Activated T-cell treated with anti-CD3 and anti-CD28 coated beads, Interleukin-2, amount 50 U/mL, for 72 hours (primary cell): Measurements from ENCODE around the gene STMN3. TPM values are rescaled to one million over a fixed set of nuclear protein-coding genes. Genes with fewer than 3 reads are reported as not detected.
"Not testable (repeated sequence)": the region's sequence is repeated elsewhere in the genome, so short reads cannot be mapped to it uniquely, and the experiment has no call there.

Experiments
- ATAC-seq, 2 donors: fragments of 150-1000 bp; cut with Tn5 transposase; replicated peaks in 1 of 2; 2 replicates each; pipeline ENCODE4 v1.10.0; 2021; ENCODE audit warnings: moderate library complexity in 2 of 2, mild to moderate bottlenecking in 1 of 2
- DNase-seq, 2 donors: peaks; one replicate each; pipeline ENCODE4 v3.0.0; 2021 to 2022; ENCODE audit warnings: mixed read lengths in 1 of 2
- H3K27ac Mint-ChIP-seq: one replicate; pipeline ENCODE4 v1.8.0; 2022; ENCODE audit warnings: mild to moderate bottlenecking, moderate library complexity, mixed read lengths
- H3K27me3 Mint-ChIP-seq: one replicate; pipeline ENCODE4 v1.8.0; 2022; ENCODE audit warnings: low read depth, mixed read lengths
- H3K36me3 Mint-ChIP-seq, 2 donors: one replicate each; pipeline ENCODE4 v1.8.0; 2022; ENCODE audit warnings: mixed read lengths in 2 of 2, mild to moderate bottlenecking in 1 of 2; ENCODE audit not compliant: insufficient read depth in 2 of 2
- H3K4me1 Mint-ChIP-seq: one replicate; pipeline ENCODE4 v1.8.0; 2022; ENCODE audit warnings: low read depth, mixed read lengths
- H3K4me3 Mint-ChIP-seq, 2 donors: one replicate each; pipeline ENCODE4 v1.8.0; 2022; ENCODE audit warnings: mild to moderate bottlenecking in 2 of 2, mixed read lengths in 2 of 2, moderate library complexity in 2 of 2
- H3K9me3 Mint-ChIP-seq, 2 donors: one replicate each; pipeline ENCODE4 v1.8.0; 2022; ENCODE audit warnings: mixed read lengths in 2 of 2
- total RNA-seq, 2 donors: library from RNA; stranded (reverse); gene quantifications; one replicate each; pipeline ENCODE4 v1.2.3, GENCODE V29; 2022

STMN3 gene
- total RNA-seq, 2 donors from 2014 or later: 14.4 to 21.8 TPM

- Mint-ChIP-seq H3K4me3 (no peak overlapping the region), H3K36me3 (peaks cover 6 to 14% of the 10 kb centered on the region in 2 donors), H3K4me1 (no peaks in the 10 kb centered on the region), H3K27me3 (no peaks in the 10 kb centered on the region), H3K9me3 (peaks cover 0 to 2% of the 10 kb centered on the region in 2 donors), H3K27ac (no peak overlapping the region)
- ATAC-seq: no peak
- no peak for DNase-seq
These were observed 40.8 kb downstream of the STMN3 start for GRCh38 chr20:63612276-63612931.

- H3K27ac Mint-ChIP-seq: no peak overlapping the region
- H3K36me3 Mint-ChIP-seq: peaks cover 3 to 16% of the 10 kb centered on the region in 2 donors
- DNase-seq (no peak), ATAC-seq (no peak)
- H3K4me3 Mint-ChIP-seq: no peak overlapping the region
- peaks cover 0 to 2% of the 10 kb centered on the region in 2 donors for H3K9me3 Mint-ChIP-seq
- H3K4me1 Mint-ChIP-seq: peaks cover 5% of the 10 kb centered on the region
- H3K27me3 Mint-ChIP-seq: no peaks in the 10 kb centered on the region
These were observed 41.6 kb downstream of the STMN3 start for GRCh38 chr20:63611646-63612045.

- H3K27ac Mint-ChIP-seq: no peak overlapping the region
- DNase-seq: no peak
These were observed 42.4 kb downstream of the STMN3 start for GRCh38 chr20:63610581-63611435.

DNA sequence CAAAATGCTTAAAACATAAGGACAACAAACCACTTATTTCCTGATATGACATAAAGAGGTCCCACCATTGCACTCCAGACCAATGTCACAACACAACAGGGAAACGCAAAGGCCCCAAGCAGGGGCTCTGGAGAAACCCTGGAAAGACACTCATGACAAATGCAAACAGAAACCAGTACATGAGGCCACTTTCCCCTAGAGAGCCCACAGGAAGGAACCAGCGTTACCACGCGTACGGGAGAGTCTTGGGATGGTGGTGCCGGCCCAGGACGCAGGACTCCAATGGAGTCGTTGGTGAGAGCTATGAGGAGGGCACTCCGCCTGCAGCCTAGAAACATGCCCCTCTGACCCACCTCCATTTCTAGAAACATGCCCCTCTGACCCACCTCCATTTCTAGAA, 46.5 kb downstream of the STMN3 start:
- no peak for ATAC-seq

More at GRCh38 chr20:63610581-63611435, 42.4 kb downstream of the STMN3 start:
- H3K4me1 Mint-ChIP-seq: peaks cover 7% of the 10 kb centered on the region
- no peak for ATAC-seq
- H3K9me3 Mint-ChIP-seq: peaks cover 0 to 2% of the 10 kb centered on the region in 2 donors
- H3K27me3 Mint-ChIP-seq: no peaks in the 10 kb centered on the region
- H3K4me3 Mint-ChIP-seq: no peak overlapping the region
- peaks cover 3 to 17% of the 10 kb centered on the region in 2 donors for H3K36me3 Mint-ChIP-seq

GRCh38 chr20:63602321-63602720, 50.9 kb downstream of the STMN3 start:
- Mint-ChIP-seq H3K9me3 (no peaks in the 10 kb centered on the region), H3K27ac (no peak overlapping the region), H3K27me3 (no peaks in the 10 kb centered on the region), H3K36me3 (peaks cover 12 to 21% of the 10 kb centered on the region in 2 donors), H3K4me3 (no peak overlapping the region), H3K4me1 (peaks cover 7% of the 10 kb centered on the region)
- DNase-seq: no peak
- no peak for ATAC-seq

More for the DNA sequence above, 46.5 kb downstream of the STMN3 start:
- no peak for DNase-seq
- Mint-ChIP-seq H3K4me3 (no peak overlapping the region), H3K27ac (peak overlapping the region; percentile 70), H3K9me3 (no peaks in the 10 kb centered on the region), H3K36me3 (peaks cover 11 to 15% of the 10 kb centered on the region in 2 donors), H3K4me1 (peaks cover 7% of the 10 kb centered on the region), H3K27me3 (no peaks in the 10 kb centered on the region)

GRCh38 chr20:63601679-63602078, 51.5 kb downstream of the STMN3 start:
- not testable (repeated sequence) for H3K4me1 Mint-ChIP-seq, H3K27me3 Mint-ChIP-seq, ATAC-seq, H3K9me3 Mint-ChIP-seq, H3K27ac Mint-ChIP-seq, H3K4me3 Mint-ChIP-seq
- peaks cover 12 to 20% of the 10 kb centered on the region in 2 donors for H3K36me3 Mint-ChIP-seq
- DNase-seq: peak in 1 of 2 donors; percentile 23

DNA sequence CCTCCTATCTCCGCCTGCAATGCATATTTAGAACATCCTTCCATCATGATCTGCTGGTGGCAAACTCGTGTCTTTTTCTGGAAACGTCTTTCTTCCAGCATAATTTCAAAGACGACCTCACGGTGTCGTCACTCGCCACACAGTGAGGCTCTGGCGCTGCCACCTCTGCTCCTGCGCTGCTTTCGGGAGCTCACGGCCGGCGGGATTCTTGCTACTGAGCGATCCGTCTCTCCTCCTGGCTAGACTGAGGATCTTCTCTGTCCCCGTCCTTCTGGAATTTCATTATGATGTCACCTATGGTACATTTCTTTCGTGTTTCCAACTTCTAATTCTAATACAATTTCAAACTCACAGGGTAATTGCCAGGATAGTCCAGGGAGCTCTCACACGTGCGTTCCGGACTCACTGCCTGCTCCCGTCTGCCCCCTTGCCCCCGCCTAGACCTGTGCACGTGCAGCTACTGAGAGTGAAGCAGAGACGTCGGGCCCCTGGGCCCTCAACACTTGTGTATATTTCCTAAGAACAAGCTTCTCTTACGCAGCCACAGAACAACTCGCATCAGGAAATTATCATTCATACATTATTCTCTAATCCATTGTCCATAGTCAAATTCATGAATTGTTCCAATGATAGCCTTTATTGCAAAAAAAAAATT, 53.7 kb downstream of the STMN3 start:
- ATAC-seq (no peak), DNase-seq (no peak)
- Mint-ChIP-seq H3K4me1 (no peaks in the 10 kb centered on the region), H3K9me3 (no peaks in the 10 kb centered on the region), H3K27me3 (no peaks in the 10 kb centered on the region), H3K27ac (no peak overlapping the region), H3K4me3 (no peak overlapping the region), H3K36me3 (peaks cover 12 to 19% of the 10 kb centered on the region in 2 donors)

DNA sequence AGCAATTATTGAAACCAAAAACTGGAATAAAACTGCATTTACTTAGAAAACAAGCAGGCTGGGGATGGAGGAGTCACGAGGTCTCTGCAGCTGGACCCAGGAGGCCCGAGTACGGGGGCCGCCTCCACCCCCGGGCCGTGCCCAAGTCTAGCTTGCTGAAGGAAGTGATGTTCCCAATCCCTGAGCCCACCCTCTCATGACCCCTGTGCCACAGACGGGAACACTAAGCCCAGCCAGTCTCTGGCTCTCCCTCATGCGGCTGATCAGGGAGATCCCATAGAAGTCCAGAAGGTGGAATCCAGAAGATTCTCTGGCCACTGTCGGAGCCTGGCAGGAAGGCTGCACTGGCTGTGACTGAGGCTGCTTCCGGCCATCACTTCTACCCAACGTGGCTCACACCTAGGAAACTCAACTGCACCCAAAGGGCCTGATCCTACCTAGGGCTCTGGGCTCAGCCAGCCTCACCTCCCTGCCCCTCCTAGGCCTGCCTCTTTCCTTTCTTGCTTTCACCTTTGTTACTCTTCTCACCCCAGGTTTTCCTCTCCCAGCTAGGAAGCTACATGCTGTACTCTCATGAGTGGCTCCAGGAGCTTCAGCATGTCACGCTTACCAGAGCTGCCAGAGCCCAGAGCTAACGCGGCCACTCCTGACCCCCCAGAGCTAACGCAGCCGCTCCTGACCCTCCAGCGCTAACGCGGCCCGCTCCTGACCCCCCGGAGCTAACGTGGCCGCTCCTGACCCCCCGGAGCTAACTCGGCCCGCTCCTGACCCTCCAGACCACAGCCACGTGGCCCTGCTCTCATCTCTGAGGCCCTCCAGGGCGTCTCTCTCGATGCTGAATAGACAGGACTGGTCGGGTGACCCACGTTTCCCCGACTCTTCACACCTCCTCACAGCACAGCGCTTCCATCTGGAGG, 54.5 kb downstream of the STMN3 start:
- Mint-ChIP-seq H3K27me3 (no peaks in the 10 kb centered on the region), H3K4me3 (no peak overlapping the region), H3K36me3 (peaks cover 12 to 19% of the 10 kb centered on the region in 2 donors), H3K27ac (no peak overlapping the region), H3K9me3 (no peaks in the 10 kb centered on the region), H3K4me1 (no peaks in the 10 kb centered on the region)
- ATAC-seq (no peak), DNase-seq (no peak)

DNA sequence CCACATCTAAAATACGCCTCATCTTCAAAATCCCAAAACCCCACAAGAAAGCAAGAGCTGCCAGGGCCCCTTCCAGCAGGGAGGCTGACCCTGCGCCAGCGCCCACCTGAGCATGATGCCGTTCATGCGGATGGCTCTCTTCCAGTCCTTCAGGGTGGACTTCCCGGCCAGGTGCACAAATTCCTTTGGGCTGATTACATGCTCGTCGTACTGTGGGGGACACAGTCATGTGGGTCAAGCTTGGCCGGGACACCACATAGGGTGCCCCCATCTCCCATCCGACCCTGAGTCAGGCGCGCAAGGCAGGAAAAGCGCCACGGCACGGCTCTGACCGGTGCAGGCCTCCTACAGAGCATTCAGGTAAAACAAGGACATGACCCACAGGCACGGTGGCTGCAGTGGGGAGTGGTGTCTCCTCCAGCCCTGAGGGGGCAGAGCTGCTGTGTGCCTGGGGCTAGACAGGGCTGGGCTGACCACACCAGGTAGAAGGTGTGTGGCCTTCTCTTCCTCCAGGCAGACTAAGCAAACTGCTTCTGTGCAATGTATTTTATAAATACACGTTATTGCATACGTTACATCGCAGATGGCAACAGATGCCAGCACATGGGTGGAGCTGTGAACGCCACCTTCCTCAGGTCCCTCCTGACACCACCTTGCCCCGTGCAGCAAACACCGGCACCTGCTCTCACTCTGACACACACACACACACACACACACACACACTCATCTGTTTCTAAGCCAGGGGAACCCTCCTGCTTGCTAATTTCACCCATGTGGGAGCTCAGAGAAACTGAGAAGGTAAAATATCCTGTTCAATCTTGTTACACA, 55.4 kb downstream of the STMN3 start:
- peaks cover 14 to 16% of the 10 kb centered on the region in 2 donors for H3K36me3 Mint-ChIP-seq
- no peaks in the 10 kb centered on the region for H3K4me1 Mint-ChIP-seq
- H3K4me3 Mint-ChIP-seq: no peak overlapping the region
- H3K27me3 Mint-ChIP-seq: no peaks in the 10 kb centered on the region
- no peak overlapping the region for H3K27ac Mint-ChIP-seq
- no peak for DNase-seq
- ATAC-seq: no peak
- H3K9me3 Mint-ChIP-seq: no peaks in the 10 kb centered on the region

DNA sequence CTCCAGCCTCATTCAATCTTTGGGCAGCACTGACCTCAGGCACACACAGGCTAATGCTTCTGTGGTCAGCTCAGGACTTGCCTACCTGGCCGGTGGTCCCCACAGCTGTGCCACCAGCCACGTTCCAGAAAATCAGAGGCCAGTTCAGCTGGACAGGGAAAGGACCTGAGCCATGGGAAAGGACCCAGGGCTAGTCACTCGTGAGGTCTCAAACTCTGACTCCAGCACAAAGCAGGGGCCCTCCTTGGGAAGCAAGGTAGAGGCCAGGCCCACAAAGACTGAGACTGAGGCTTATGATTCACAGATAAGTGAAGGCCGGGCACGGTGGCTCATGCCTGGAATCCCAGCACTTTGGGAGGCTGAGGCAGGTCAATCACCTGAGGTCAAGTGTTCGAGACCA, 56.8 kb downstream of the STMN3 start:
- H3K27me3 Mint-ChIP-seq: no peaks in the 10 kb centered on the region
- no peaks in the 10 kb centered on the region for H3K4me1 Mint-ChIP-seq
- no peaks in the 10 kb centered on the region for H3K9me3 Mint-ChIP-seq
- H3K27ac Mint-ChIP-seq: no peak overlapping the region
- DNase-seq: no peak
- no peak overlapping the region for H3K4me3 Mint-ChIP-seq
- H3K36me3 Mint-ChIP-seq: peaks cover 7 to 9% of the 10 kb centered on the region in 2 donors
- no peak for ATAC-seq

GRCh38 chr20:63595416-63596127, 57.7 kb downstream of the STMN3 start:
- Mint-ChIP-seq H3K4me1 (no peaks in the 10 kb centered on the region), H3K4me3 (no peak overlapping the region), H3K36me3 (peaks cover 7 to 14% of the 10 kb centered on the region in 2 donors), H3K27me3 (no peaks in the 10 kb centered on the region), H3K27ac (no peak overlapping the region), H3K9me3 (no peaks in the 10 kb centered on the region)
- DNase-seq: no peak
- no peak for ATAC-seq
